Fibroblast of the conjunctiva (primary cell): ENCODE measurements around the gene RARA.
"Not testable (repeated sequence)": the region's sequence is repeated elsewhere in the genome, so short reads cannot be mapped to it uniquely, and the experiment has no call there.

ENCODE experiments used
- DNase-seq: peaks from one replicate; pipeline ENCODE4 v3.0.0-alpha.2; 2010; ENCODE audit warnings: low read depth

The RARA gene

DNA sequence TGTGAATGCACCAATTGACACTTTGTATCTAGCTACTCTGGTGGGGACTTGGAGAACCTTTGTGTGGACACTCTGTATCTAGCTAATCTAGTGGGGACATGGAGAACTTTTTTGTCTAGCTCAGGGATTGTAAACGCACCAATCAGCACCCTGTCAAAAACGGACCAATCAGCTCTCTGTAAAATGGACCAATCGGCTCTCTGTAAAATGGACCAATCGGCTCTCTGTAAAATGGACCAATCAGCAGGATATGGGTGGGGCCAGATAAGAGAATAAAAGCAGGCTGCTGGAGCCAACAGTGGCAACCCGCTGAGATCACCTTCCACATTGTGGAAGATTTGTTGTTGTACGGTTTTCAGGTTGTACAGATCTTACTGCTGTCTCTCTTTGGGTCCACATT lies 67.6 kb downstream of the RARA start:
- not testable (repeated sequence) for DNase-seq

DNA sequence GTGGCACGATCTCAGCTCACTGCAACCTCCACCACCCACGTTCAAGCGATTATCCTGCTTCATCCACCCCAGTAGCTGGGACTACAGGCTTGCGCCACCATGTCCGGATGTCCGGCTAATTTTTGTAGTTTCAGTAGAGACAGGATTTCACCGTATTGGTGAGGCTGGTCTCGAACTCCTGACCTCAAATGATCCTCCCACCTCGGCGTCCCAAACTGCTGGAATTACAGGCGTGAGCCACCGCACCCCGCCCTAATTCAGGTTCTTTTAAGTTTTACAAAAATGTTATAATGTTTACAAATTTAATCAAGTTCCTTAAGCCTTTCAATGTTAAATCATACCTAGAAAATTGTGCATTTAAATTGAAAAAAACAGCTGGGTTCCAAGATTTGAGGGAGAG lies 68.9 kb downstream of the RARA start:
- no peak for DNase-seq

DNA sequence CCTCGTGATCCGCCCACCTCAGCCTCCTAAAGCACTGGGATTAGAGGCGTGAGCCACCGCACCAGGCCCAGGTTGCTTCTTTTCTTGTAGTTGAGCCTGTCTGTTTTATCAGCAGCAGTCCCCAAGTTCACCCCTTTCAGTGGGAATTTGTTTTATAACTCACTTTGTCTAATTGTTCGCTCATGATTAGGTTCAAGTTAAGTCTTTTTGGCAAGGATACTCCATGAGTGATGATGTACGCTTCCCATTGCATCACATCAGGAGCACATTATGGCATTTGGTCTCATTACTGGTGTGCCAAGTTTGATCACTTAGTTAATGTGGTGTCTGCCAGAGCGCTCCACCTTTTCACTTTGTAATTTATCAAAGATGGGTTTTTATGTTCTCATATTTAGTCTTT lies 70.0 kb downstream of the RARA start:
- no peak for DNase-seq

DNA sequence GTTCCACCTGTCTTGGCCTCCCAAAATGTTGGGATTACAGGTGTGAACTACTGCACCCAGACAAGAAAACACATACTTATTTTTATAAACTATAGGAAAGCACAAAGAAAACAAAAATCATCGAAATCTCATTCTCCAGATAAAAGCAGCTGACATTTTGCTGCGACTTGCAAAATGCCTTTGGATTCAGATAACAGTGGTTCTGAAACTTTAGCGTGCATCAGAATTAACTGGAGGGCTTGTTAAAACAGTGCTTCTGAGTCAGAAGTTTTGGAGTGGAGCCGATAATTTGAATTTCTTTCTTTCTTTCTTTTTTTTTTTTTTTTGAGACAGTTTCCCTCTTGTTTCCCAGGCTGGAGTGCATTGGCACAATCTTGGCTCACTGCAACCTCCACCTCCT lies 73.3 kb downstream of the RARA start:
- DNase-seq, result no peak

DNA sequence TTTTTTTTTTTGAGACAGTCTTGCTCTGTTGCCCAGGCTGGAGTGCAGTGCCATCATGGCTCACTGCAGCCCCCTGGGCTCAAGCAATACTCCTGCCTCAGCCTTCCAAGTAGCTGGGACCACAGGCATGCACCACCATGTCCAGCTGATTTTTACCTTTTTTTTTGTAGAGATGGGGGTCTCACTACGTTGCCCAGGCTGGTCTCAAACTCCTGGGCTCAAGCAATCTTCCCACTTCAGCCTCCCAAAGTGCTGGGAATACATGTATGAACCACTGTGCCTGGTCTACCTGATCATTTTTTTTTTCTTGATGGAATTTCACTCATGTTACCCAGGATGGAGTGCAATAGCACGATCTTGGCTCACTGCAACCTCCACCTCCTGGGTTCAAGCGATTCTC lies 77.6 kb downstream of the RARA start:
- DNase-seq, result not testable (repeated sequence)

DNA sequence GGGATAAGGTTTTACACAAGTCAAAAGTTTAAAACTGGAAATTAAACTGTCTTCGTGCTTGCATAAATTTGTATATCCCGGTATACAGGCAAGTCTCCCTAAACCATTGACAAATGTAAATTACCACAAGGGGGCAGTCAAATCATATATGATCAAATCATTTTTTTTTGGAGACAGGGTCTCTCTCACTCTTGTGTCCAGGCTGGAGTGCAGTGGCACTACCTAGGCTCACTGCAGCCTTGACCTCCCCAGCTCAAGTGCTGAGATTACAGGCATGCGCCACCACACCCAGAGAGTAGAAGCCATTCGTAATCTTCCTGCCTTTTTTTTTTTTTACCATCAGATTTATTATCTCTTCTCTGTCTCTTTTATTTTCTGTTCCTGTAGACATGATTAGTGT lies 90.2 kb downstream of the RARA start:
- DNase-seq, result peak; percentile 73

DNA sequence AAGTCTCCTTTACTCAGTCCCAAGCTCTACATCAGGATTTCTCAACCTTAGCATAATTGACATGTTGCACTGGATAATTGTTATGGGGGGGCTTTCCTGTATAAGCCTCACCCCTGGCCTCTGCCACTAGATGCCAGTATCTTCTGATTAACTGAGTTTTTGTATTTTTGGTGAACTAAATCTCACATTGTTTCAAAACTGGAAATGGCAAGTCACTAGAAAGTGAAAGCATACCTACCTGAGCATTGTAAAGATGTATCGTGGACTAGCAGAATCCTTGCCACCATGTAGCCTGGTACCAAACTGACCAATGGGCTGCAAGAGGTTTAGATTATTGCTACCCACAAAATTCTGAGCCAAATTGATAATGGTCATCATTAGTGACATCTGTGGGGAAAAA lies 93.7 kb downstream of the RARA start:
- DNase-seq, result no peak

DNA sequence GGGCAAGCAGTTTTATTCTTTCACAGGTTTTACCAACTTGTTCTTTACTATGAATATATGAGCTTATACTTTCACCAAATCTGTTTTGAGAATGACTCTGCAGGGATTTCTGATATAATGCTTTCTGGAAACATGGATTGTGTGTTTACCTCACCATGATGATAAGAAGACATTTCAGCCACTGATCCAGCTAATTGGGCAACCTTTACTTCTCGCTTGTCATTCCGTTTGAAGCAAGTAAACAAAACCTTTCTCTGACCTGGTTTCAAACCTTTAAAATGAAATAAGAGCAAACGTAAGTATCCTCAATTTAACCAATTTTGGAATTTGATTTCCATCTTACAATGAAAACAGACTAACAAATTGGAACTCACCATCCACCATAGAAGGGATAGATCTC lies 95.0 kb downstream of the RARA start:
- DNase-seq, result no peak
